Esophagus squamous epithelium (tissue), 4 donors: ENCODE data around the gene PSMA5.

Experiments
- CTCF ChIP-seq, 6 experiments: fragments of 450-650 bp in 4 of 6; fragments of 200-600 bp in 2 of 6; sonication (generic) in 2 of 6; IDR thresholded peaks; one replicate each; pipeline ENCODE4 v1.5.1; 2016 to 2019; ENCODE audit warnings: antibody characterized with exemption in 6 of 6, mild to moderate bottlenecking in 4 of 6, moderate library complexity in 4 of 6
- POLR2A ChIP-seq, 4 donors: fragments of 450-650 bp; IDR thresholded peaks; one replicate each; pipeline ENCODE4 v1.6.1; 2017; ENCODE audit warnings: antibody characterized with exemption in 4 of 4, mild to moderate bottlenecking in 4 of 4, moderate library complexity in 3 of 4

- TF ChIP-seq CTCF (IDR thresholded peaks at IDR 0.05), result no peak
- TF ChIP-seq POLR2A (IDR thresholded peaks at IDR 0.05), result no peak
Observed at GRCh38 chr1:109394591-109395281, 31.5 kb downstream of the PSMA5 start.
